Fibroblast of lung (primary cell): ENCODE measurements around the gene LDLRAD4. TPM values are rescaled to one million over a fixed set of nuclear protein-coding genes. Genes with fewer than 3 reads are reported as not detected.

Source experiments
- DNase-seq, 2 donors: peaks; one replicate each; pipeline versions ENCODE4 v3.0.0 to v3.0.0-alpha.2; 2010; ENCODE audit warnings: low read depth in 2 of 2
- H2AFZ ChIP-seq: 2 replicates; pipeline ENCODE4 v1.5.1; 2012; ENCODE audit warnings: low read length, control low read depth, inconsistent platforms
- H3K27ac ChIP-seq: 2 replicates; pipeline ENCODE4 v1.5.1; 2011; ENCODE audit warnings: low read length, control low read depth; ENCODE audit not compliant: insufficient read depth
- H3K27me3 ChIP-seq: 2 replicates; pipeline ENCODE4 v1.5.1; 2011; ENCODE audit warnings: mild to moderate bottlenecking, low read length; ENCODE audit not compliant: control insufficient read depth, insufficient read depth
- H3K36me3 ChIP-seq: 2 replicates; pipeline ENCODE4 v1.5.1; 2011; ENCODE audit warnings: low read length; ENCODE audit not compliant: control insufficient read depth, insufficient read depth
- H3K4me1 ChIP-seq: 2 replicates; pipeline ENCODE4 v1.5.1; 2011; ENCODE audit warnings: low read length; ENCODE audit not compliant: control insufficient read depth, insufficient read depth; ENCODE audit errors: extremely low read depth
- H3K4me2 ChIP-seq: 2 replicates; pipeline ENCODE4 v1.5.1; 2011; ENCODE audit warnings: low read length, control low read depth; ENCODE audit not compliant: insufficient read depth; ENCODE audit errors: extremely low read depth
- H3K4me3 ChIP-seq, 4 experiments: fragments of 200-600 bp in 1 of 4; sonication (generic) in 1 of 4; replicated peaks in 1 of 4; 2 replicates each; pipeline ENCODE4 v1.5.1; 2011 to 2016; ENCODE audit warnings: low read length in 4 of 4, low read depth in 3 of 4, mild to moderate bottlenecking in 3 of 4, control low read depth in 2 of 4, inconsistent platforms in 1 of 4, mixed read lengths in 1 of 4; ENCODE audit not compliant: insufficient read depth in 1 of 4; ENCODE audit errors: control extremely low read depth in 1 of 4
- H3K79me2 ChIP-seq: 2 replicates; pipeline ENCODE4 v1.5.1; 2012; ENCODE audit warnings: mild to moderate bottlenecking, low read length, inconsistent platforms; ENCODE audit not compliant: control insufficient read depth, insufficient read depth
- H3K9ac ChIP-seq: 2 replicates; pipeline ENCODE4 v1.5.1; 2011; ENCODE audit warnings: mild to moderate bottlenecking, low read length, control low read depth; ENCODE audit not compliant: insufficient read depth
- H3K9me3 ChIP-seq: 2 replicates; pipeline ENCODE4 v1.5.1; 2012; ENCODE audit warnings: low read depth, low read length; ENCODE audit not compliant: control insufficient read depth, insufficient read depth
- H4K20me1 ChIP-seq: 2 replicates; pipeline ENCODE4 v1.5.1; 2011; ENCODE audit warnings: low read length; ENCODE audit not compliant: control insufficient read depth, insufficient read depth; ENCODE audit errors: extremely low read depth
- EZH2 ChIP-seq: IDR thresholded peaks from 2 replicates; pipeline ENCODE4 v1.5.1; 2012; ENCODE audit warnings: low read length, control low read depth, mild to moderate bottlenecking; ENCODE audit errors: missing control alignments
- polyA plus RNA-seq, 2 donors: library from polyadenylated mRNA; depleted of rRNA in 1 of 2; stranded (reverse) in 1 of 2; unstranded in 1 of 2; fragments of >200 nt; gene quantifications; 2 replicates each; pipeline ENCODE4 v1.2.1, GENCODE V29; 2011 to 2012; ENCODE audit warnings: missing spikeins in 1 of 2
- total RNA-seq: library from RNA; depleted of rRNA; stranded (reverse); fragments of >200 nt; gene quantifications from 2 replicates; pipeline ENCODE4 v1.2.1, GENCODE V29; 2014
- TF ChIP-seq, protein P1 (sequence below), 2 donors: IDR thresholded peaks in 1 of 2; conservative IDR thresholded peaks in 1 of 2; 1 replicate in 1 of 2; 2 replicates in 1 of 2; pipeline ENCODE4 v1.5.1; 2011 to 2012; ENCODE audit warnings: low read length in 2 of 2, control low read depth in 1 of 2, inconsistent platforms in 1 of 2, low read depth in 1 of 2, mild to moderate bottlenecking in 1 of 2

The LDLRAD4 gene
- total and polyA plus RNA-seq, 2 donors (not counting 1 experiment from before 2014, with no cell fraction given): not detected

DNA sequence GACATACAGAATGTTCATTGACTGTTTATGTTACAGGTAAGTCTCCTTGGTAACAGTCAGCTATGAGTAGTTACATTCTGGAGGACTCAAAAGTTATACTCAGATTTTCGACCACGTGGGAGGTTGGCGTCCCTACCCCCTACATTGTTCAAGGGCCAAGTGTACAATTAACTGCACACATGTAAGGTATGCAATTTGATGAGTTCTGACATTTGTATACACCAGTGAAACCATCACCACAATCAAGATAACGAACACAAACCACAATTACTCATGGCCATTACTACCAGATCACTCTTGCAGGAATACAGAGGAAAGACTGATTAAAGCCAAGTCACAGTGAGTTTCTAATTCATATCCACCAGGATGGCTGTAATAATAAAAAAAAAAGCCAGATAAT, 39.6 kb upstream of the LDLRAD4 start:
- DNase-seq: peak in 1 of 2 donors; percentile 82
- no peaks in the 10 kb centered on the region for H3K27me3 ChIP-seq

DNA sequence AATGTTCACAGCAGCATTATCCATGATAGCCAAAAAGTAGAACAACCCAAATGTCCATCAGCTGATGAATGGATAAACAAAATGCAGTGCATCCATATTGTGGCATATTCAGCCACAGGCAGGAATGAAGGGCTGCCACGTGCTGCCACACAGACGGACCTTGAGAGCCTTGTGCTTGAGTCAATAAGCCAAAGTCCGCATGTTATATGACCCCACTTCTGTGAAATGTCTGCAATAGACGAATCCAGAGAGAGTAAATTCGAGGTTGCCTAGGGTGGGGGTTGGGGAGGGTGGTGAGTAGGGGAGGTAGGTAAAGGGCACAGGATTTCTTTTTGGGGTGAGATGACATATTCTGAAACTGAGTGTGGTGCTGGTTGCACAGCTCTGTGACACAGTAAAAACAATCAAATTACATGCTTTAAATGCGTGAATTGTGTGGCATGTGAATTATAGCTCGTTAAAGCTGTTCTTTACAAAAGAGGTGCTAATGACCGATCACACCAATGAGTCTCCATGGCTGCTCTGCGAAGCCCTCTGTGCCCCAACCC, 38.9 kb upstream of the LDLRAD4 start:
- Histone ChIP-seq H3K27ac (no peak overlapping the region), H3K4me2 (no peak overlapping the region), H3K79me2 (no peaks in the 10 kb centered on the region), H2AFZ (no peak overlapping the region), H3K36me3 (no peaks in the 10 kb centered on the region), H3K4me1 (no peaks in the 10 kb centered on the region), H3K9me3 (no peaks in the 10 kb centered on the region), H3K4me3 (no peak overlapping the region), H4K20me1 (no peaks in the 10 kb centered on the region), H3K9ac (no peak overlapping the region), H3K27me3 (no peaks in the 10 kb centered on the region)
- DNase-seq: no peak
- TF ChIP-seq, protein P1, sequence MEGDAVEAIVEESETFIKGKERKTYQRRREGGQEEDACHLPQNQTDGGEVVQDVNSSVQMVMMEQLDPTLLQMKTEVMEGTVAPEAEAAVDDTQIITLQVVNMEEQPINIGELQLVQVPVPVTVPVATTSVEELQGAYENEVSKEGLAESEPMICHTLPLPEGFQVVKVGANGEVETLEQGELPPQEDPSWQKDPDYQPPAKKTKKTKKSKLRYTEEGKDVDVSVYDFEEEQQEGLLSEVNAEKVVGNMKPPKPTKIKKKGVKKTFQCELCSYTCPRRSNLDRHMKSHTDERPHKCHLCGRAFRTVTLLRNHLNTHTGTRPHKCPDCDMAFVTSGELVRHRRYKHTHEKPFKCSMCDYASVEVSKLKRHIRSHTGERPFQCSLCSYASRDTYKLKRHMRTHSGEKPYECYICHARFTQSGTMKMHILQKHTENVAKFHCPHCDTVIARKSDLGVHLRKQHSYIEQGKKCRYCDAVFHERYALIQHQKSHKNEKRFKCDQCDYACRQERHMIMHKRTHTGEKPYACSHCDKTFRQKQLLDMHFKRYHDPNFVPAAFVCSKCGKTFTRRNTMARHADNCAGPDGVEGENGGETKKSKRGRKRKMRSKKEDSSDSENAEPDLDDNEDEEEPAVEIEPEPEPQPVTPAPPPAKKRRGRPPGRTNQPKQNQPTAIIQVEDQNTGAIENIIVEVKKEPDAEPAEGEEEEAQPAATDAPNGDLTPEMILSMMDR (conservative IDR thresholded peaks at IDR 0.05 in 1 of 2, IDR thresholded peaks at IDR 0.05 in 1 of 2; ENCODE audit: low read depth in 1 of 2, low read length in 2 of 2): no peak

More for the DNA sequence above, 39.6 kb upstream of the LDLRAD4 start:
- H3K79me2 ChIP-seq: no peaks in the 10 kb centered on the region
- H3K27ac ChIP-seq: no peak overlapping the region
- no peaks in the 10 kb centered on the region for H4K20me1 ChIP-seq
- no peak overlapping the region for H2AFZ ChIP-seq
- no peak overlapping the region for H3K9ac ChIP-seq
- no peaks in the 10 kb centered on the region for H3K4me1 ChIP-seq
- H3K9me3 ChIP-seq: no peaks in the 10 kb centered on the region
- no peak overlapping the region for H3K4me2 ChIP-seq
- TF ChIP-seq, protein P1 (conservative IDR thresholded peaks at IDR 0.05 in 1 of 2, IDR thresholded peaks at IDR 0.05 in 1 of 2; ENCODE audit: low read depth in 1 of 2, low read length in 2 of 2): no peak
- TF ChIP-seq EZH2: no peak
- H3K36me3 ChIP-seq: no peaks in the 10 kb centered on the region
- no peak overlapping the region for H3K4me3 ChIP-seq

DNA sequence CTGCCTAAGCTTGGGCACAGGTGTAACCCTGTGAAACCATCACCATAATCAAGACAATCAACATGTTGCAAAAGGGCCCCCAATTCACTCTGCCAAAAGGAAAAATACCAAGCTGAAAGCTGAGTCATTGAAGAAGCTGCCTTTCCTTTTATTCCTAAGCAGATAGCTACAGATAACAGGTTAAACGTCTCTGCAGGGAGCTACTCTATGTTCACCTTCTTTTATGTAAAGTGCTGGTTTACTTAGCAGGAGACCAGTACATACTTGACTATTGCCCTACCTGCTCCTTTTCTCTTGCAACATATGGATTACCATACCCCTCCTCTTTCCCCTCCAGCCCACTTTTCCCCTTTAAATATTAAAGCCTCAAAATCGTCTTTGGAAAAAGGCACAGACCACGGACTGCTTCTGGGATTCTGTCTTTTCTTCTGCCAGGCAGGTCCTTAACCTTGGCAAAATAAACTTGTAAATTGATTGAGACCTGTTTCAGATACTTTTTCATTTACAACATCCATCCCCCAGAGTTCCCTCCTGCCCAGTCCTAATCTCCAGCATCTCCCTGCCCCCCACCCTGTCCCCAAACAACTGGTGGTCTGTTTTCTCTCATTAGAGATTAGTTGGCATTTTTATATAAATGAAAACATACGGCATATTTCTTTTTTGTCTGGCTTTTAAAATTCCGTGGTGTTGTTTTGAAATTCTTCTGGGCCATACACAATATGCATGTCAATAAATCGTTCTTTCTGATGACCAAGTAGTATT, 37.8 kb upstream of the LDLRAD4 start:
- no peak overlapping the region for H3K4me2 ChIP-seq
- H3K27ac ChIP-seq: no peak overlapping the region
- no peaks in the 10 kb centered on the region for H3K9me3 ChIP-seq
- no peak overlapping the region for H2AFZ ChIP-seq
- no peaks in the 10 kb centered on the region for H4K20me1 ChIP-seq
- TF ChIP-seq, protein P1 (conservative IDR thresholded peaks at IDR 0.05 in 1 of 2, IDR thresholded peaks at IDR 0.05 in 1 of 2; ENCODE audit: low read depth in 1 of 2, low read length in 2 of 2): no peak
- no peak for TF ChIP-seq EZH2
- no peak overlapping the region for H3K9ac ChIP-seq
- DNase-seq: no peak
- H3K4me1 ChIP-seq: no peaks in the 10 kb centered on the region
- no peaks in the 10 kb centered on the region for H3K36me3 ChIP-seq
- H3K4me3 ChIP-seq: no peak overlapping the region
- no peaks in the 10 kb centered on the region for H3K79me2 ChIP-seq
- H3K27me3 ChIP-seq: no peaks in the 10 kb centered on the region
